GM18505 (cell line): Measurements from ENCODE around the gene KRTAP5-5.
"Not testable (repeated sequence)": the region's sequence is repeated elsewhere in the genome, so short reads cannot be mapped to it uniquely, and the experiment has no call there.

ENCODE experiments used
- ATAC-seq: cut with Tn5 transposase; IDR thresholded peaks from one replicate; pipeline ENCODE4 v1.9.1; 2021; ENCODE audit not compliant: unreplicated experiment
- POLR2A ChIP-seq: IDR thresholded peaks from 4 replicates; pipeline ENCODE4 v1.6.1; 2011; ENCODE audit warnings: borderline replicate concordance; ENCODE audit not compliant: insufficient read depth, insufficient read length; ENCODE audit errors: extremely low read depth

The KRTAP5-5 gene

DNA sequence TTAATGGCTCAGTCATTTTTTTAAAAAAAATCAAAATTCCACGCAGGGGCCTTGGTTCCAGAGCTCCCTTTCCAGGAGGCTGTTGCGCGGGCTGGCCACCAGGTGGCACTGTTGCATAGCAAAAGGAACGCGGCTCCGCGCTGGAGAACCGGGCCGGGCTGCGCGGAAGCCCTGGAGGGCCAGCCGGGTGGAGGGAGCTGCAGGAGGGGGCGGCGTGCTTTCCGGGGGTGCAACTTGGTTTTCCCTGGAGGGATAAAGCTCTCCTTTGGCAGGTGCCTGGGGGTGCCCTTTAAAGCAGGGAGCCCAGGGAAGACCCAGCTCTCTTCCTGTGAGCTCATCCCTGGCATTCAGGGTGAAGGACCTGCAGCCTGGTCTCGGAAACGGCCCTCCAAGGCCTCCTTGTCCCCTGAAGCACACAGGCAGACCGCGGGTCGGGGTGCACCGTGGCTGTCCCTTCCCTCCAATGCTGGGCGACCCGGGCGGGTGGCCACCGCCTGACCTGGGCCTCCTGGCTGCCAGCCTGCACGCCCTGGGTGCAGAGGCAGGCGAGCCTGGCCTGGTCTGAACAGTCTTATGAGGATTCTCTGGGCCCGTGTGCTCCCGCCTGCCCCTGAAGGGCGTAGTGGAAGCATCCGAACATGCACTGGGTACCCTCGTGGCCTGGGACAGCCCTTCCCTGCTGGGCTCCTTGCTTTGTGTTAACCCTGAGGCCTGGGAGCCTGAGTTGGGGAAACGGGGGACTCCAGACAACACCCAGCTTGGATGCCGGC, 23.4 kb downstream of the KRTAP5-5 start:
- no peak for TF ChIP-seq POLR2A
- peak; percentile 59 for ATAC-seq

DNA sequence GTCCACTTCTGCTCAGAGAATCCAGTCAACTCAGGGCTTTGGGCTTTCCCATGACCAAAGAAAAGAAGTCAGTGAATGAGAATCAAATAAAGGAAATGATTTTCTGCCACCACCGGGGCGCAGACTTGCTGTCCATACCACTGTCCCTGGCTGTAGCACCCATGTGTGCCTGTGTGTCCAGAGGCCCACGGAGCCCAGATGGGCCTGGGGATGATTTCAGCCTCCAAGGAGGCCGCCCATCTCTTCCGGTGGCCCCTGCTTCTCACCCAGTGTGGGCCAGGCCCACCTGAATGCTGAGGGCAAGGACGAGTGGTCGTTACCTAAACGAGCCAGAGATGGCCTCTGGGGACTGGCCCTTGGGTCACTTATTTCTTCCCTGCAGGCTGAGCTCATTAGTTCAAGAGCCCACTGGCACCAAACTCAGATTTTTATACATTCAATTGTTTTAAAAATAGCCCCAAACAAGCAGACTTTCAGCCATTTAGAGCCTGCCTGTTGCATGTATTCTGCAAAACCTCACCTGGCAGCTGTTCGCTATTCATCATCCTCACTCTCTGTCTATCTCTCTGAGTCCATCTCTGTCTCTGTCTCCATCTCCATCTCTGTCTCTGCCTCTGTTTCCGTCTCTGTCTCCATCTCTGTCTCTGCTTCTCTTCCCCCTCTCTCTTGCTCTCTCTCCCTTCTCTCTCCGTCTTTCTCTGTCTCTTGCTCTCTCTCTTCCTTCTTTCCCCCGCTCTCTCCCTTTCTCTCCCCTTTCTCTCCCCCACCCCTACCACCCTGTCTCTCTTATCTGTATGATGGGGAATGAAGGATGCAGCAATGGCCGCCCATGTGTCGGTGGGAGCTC, 24.2 kb downstream of the KRTAP5-5 start:
- no peak for ATAC-seq
- no peak for TF ChIP-seq POLR2A

- no peak for TF ChIP-seq POLR2A
- no peak for ATAC-seq
These were observed 25.0 kb downstream of the KRTAP5-5 start for GRCh38 chr11:1654388-1655167.

- no peak for TF ChIP-seq POLR2A
- ATAC-seq, result no peak
These were observed 25.8 kb downstream of the KRTAP5-5 start for GRCh38 chr11:1655168-1656060.

DNA sequence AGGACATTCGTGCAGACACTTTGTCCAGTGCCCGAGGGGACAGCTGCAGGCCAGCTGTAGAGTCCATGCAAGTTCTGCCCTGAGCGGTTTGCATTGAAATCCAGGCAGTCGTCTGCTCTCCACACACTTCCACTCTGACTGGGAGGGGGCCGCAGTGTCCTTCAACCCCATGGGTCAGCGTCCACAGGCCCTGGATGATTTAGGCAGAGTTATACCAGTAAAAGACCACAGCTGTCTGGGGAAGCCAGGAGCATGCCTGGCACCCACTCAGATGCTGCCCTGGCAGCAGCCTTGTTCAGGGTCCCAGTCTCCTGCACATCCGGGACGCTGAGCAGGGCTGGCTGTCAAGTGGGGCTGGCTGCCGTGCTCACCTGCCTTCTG, 26.5 kb downstream of the KRTAP5-5 start:
- no peak for ATAC-seq
- no peak for TF ChIP-seq POLR2A

DNA sequence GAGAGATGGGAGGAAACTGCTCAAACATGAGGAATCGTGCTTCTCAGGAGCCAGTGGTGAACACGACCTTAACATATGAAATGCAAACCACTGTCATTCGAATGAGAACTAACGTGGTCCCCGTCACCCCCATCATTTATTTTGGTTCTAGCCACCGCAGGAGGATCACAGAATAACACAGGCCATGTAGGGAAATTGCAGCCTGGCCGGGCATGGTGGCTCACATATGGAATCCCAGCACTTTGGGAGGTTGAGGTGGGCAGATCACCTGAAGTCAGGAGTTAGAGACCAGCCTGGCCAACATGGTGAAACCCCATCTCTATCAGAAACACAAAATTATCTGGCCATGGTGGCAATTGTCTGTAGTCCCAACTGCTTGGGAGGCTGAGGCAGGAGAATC, 27.1 kb downstream of the KRTAP5-5 start:
- ATAC-seq, result no peak
- TF ChIP-seq POLR2A, result no peak

DNA sequence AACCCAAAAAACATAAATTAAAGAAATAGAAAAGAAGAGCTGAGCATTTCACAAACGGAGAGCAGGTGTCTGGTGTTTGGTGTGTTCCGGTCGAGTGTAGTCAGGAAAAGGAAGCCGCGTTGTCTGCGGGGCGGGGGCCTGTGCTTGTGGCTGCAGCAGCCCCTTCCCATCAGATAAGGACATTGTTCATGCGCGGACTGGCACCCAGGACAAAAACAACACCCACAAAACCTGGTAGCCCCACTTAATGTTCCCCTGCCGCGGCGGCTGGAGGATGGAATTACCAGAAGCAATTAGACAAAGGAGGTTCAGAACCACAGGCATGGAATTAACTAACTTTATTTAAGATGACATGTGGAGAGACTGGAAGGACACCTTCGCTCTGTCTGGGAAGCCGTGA, 29.9 kb downstream of the KRTAP5-5 start:
- no peak for ATAC-seq

GRCh38 chr11:1660111-1660867, 30.7 kb downstream of the KRTAP5-5 start:
- no peak for TF ChIP-seq POLR2A
- ATAC-seq, result no peak

More for the DNA sequence above, 29.9 kb downstream of the KRTAP5-5 start:
- no peak for TF ChIP-seq POLR2A

DNA sequence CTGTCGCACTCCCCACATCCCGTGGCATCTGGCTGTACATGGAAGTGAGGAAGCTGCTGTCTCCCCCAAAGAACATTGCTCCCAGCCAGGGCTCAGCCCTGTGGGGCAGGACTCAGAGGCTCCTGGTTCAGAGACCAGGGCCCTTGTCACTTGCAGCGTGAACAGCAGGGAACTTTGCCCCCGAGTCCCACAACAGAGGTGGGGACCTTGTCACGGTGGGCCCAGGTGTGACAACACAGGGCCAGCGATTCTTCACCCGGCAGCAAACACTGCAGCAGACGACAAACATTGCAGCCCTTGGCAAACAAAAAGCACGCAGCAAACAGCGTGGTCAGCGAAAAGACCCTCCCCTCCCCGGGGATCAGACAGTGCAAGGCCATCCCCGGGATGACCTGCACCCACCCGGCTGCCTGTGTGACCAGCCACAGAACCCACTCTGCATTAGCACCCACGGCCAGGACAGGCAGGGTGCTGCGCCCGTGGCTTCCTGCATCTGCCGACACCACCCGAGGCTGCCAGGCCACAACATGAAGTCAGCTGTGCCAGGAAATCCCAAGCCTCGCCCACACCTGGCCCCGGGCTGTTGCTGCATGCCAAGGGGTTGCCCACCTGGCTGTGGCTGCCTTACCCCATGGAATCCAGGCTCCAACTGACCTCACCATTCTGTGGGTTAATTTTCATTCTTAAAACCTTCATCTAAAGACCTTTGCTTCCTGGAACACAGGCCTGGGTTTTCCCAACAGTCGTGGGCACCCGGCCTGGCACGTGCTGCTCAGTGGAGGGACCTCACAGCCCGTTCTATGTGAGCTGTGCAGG, 32.1 kb downstream of the KRTAP5-5 start:
- not testable (repeated sequence) for ATAC-seq

- not testable (repeated sequence) for ATAC-seq
These were observed 33.2 kb downstream of the KRTAP5-5 start for GRCh38 chr11:1662699-1663283.

- ATAC-seq, result no peak
- no peak for TF ChIP-seq POLR2A
These were observed 35.7 kb downstream of the KRTAP5-5 start for GRCh38 chr11:1665313-1665712.

- ATAC-seq, result no peak
- no peak for TF ChIP-seq POLR2A
These were observed 37.7 kb downstream of the KRTAP5-5 start for GRCh38 chr11:1667121-1667850.
